ENCODE data around the gene HMGN3. TPM values are rescaled to one million over a fixed set of nuclear protein-coding genes. Genes with fewer than 3 reads are reported as not detected.
A peak's percentile ranks its signal among the peaks of the same experiment; 100 is the strongest.

Gene HMGN3
- total RNA-seq (ENCODE audit: unreplicated experiment) = 98.2 TPM
- long read RNA-seq, transcript HMGN3-202 (6 exons, 872 nt) = major isoform, 43 of 109 reads
- long read RNA-seq, transcript HMGN3-201 (6 exons, 831 nt) = minor isoform, 42 of 109 reads
- long read RNA-seq, partial matches to known transcripts = 17 of 109 reads
- long read RNA-seq, other reads (novel, unspliced or antisense) = 7 of 109 reads

DNA sequence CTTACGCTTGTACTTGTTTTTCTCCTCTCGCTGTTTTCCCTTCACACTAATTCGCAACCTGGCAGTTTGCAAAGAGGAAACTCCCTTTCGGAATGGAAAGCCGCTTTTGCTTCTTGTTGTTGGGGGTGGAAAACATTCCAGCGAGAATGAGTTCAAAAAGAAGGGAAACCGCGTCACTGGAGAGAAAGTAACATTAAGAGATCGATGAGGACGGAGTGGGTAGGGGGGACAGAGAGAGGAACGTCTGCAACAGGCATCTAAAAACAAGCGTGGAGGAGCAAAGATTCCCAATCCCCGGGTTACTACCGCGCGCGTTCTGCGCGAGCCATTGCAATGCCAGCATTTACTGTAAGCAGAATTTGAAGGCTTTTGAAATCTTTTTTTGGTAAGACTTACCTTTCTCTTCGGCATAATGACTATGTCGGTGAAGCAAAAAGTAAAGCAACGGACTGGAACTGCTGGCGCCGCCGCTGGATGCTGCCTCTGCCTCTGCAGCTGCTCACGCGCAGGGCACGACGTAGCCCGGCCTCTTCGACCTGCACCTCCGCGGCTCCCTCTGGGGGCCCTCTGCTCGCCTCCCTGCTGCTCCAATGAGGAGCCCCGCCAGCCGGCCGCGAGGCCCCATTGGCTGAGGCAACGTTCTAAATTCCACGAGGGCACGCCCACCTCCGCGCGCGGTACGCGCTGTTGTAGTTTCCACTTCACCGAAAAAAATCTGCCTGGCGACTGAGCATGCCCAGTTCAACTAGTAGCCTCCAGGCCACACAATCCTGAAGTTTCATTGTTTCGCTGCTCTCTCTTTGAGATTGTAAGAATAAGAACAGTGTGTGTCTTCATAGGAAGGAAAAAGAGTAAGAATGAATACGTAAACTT is at the start of gene HMGN3:
TSS of gene HMGN3 (minus strand) at position 533 of the 873 bp plus-strand sequence.
- Mint-ChIP-seq H3K4me3 (ENCODE audit: unreplicated experiment) (peak within 1 kb of the TSS; percentile 95), H3K4me1 (ENCODE audit: unreplicated experiment) (peaks cover 15% of the 10 kb centered on the region), H3K36me3 (ENCODE audit: low read depth, unreplicated experiment) (no peaks in the 10 kb centered on the region), H3K9me3 (ENCODE audit: unreplicated experiment) (no peaks in the 10 kb centered on the region), H3K27me3 (ENCODE audit: unreplicated experiment) (peaks cover 3% of the 10 kb centered on the region), H3K27ac (ENCODE audit: unreplicated experiment) (peak within 1 kb of the TSS; percentile 94)
- DNase-seq (ENCODE audit: low spot score) = peak; percentile 94
- TF ChIP-seq, protein P1, sequence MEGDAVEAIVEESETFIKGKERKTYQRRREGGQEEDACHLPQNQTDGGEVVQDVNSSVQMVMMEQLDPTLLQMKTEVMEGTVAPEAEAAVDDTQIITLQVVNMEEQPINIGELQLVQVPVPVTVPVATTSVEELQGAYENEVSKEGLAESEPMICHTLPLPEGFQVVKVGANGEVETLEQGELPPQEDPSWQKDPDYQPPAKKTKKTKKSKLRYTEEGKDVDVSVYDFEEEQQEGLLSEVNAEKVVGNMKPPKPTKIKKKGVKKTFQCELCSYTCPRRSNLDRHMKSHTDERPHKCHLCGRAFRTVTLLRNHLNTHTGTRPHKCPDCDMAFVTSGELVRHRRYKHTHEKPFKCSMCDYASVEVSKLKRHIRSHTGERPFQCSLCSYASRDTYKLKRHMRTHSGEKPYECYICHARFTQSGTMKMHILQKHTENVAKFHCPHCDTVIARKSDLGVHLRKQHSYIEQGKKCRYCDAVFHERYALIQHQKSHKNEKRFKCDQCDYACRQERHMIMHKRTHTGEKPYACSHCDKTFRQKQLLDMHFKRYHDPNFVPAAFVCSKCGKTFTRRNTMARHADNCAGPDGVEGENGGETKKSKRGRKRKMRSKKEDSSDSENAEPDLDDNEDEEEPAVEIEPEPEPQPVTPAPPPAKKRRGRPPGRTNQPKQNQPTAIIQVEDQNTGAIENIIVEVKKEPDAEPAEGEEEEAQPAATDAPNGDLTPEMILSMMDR (IDR thresholded peaks at IDR 0.05; ENCODE audit: unreplicated experiment) = no peak

DNA sequence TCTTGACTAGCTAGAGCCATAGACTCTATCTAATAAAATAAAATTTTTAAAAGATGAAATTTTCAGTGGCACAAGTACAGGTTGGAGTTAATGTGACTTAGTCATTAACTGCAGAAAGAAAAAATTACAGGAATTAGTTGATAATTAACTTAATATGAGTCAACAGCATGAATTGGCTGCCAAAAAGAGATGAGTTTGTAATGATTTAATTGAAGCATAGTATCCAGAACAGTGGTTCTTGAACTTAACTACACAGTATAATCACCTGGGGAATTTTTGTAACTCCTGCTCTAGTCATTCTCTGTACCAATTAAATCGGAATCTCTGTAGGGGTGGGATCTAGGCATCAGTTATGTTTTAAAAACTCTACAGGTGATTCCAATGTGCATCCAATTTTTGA is 46.3 kb upstream of the HMGN3 start:
- H3K36me3 Mint-ChIP-seq (ENCODE audit: low read depth, unreplicated experiment) = peaks cover 4% of the 10 kb centered on the region
- no peaks in the 10 kb centered on the region for H3K27me3 Mint-ChIP-seq (ENCODE audit: unreplicated experiment)
- peaks cover 8% of the 10 kb centered on the region for H3K4me1 Mint-ChIP-seq (ENCODE audit: unreplicated experiment)
- H3K4me3 Mint-ChIP-seq (ENCODE audit: unreplicated experiment) = no peak overlapping the region
- no peaks in the 10 kb centered on the region for H3K9me3 Mint-ChIP-seq (ENCODE audit: unreplicated experiment)
- H3K27ac Mint-ChIP-seq (ENCODE audit: unreplicated experiment) = no peak overlapping the region
- TF ChIP-seq, protein P1 (IDR thresholded peaks at IDR 0.05; ENCODE audit: unreplicated experiment) = no peak
- DNase-seq (ENCODE audit: low spot score) = no peak

DNA sequence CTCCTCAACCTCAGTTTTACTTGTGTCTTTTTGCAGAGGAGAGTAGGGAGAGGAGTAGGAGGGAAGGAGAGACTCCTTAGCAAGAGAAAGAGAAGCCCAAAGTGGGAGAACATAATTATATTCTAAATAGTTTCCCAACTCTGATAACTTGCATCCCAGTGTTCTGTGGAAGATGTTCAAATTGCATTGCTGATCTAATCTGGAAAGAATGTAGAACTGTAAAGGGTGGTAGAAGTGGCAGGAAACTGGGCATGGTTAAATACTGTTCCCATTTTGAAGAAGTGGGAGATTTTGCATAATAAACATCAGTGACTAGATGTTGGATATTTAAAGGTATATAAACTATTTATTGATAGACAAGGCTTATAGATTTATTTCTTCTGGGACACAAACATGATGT is 42.6 kb upstream of the HMGN3 start:
- no peak for DNase-seq (ENCODE audit: low spot score)
- Mint-ChIP-seq H3K9me3 (ENCODE audit: unreplicated experiment) (no peaks in the 10 kb centered on the region), H3K4me1 (ENCODE audit: unreplicated experiment) (peaks cover 7% of the 10 kb centered on the region), H3K27ac (ENCODE audit: unreplicated experiment) (peak overlapping the region; percentile 6), H3K36me3 (ENCODE audit: low read depth, unreplicated experiment) (peaks cover 4% of the 10 kb centered on the region), H3K27me3 (ENCODE audit: unreplicated experiment) (no peaks in the 10 kb centered on the region), H3K4me3 (ENCODE audit: unreplicated experiment) (no peak overlapping the region)
- TF ChIP-seq, protein P1 (IDR thresholded peaks at IDR 0.05; ENCODE audit: unreplicated experiment) = no peak

DNA sequence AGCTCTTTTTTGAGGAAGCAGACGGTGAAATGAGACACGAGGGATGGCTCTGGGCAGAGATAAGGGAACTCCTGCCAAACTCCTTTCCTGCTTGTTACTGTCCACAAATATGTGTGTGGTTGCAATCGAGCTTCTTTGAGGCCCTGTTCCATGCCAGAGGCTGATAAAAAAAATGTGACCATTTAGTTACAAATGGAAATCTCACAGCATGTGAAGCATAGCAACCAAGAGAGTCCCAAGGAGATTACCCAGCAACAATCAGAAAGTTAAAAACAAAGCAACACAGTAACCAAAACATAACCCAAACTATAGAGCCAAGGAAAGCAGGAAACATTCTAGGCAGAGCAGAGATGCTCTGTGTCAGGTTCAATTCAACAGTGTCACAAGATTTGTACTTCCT is 35.4 kb upstream of the HMGN3 start:
- peak; percentile 7 for DNase-seq (ENCODE audit: low spot score)
- no peaks in the 10 kb centered on the region for H3K9me3 Mint-ChIP-seq (ENCODE audit: unreplicated experiment)
- H3K27ac Mint-ChIP-seq (ENCODE audit: unreplicated experiment) = peak overlapping the region; percentile 90
- TF ChIP-seq, protein P1 (IDR thresholded peaks at IDR 0.05; ENCODE audit: unreplicated experiment) = no peak
- H3K27me3 Mint-ChIP-seq (ENCODE audit: unreplicated experiment) = peaks cover 2% of the 10 kb centered on the region
- H3K4me3 Mint-ChIP-seq (ENCODE audit: unreplicated experiment) = no peak overlapping the region
- H3K4me1 Mint-ChIP-seq (ENCODE audit: unreplicated experiment) = peaks cover 12% of the 10 kb centered on the region
- H3K36me3 Mint-ChIP-seq (ENCODE audit: low read depth, unreplicated experiment) = no peaks in the 10 kb centered on the region

DNA sequence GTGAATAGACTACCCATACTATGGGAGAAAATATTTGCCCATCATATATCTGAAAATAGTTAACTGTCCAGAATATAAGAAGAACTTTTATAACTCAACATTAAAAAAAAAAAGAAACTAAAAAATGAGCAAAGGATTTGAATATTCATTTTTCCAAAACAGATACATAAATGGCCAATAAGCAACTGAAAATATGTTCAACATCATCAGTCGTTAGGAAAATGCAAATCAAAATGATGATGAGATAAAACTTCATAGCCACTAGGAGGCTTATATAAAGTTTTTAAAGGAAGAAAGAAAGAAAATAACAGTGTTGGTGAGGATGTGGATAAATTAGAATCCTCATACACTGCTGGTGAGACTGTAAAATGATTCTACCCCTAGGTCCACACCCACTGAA is 32.6 kb upstream of the HMGN3 start:
- H3K27me3 Mint-ChIP-seq (ENCODE audit: unreplicated experiment) = peaks cover 2% of the 10 kb centered on the region
- H3K27ac Mint-ChIP-seq (ENCODE audit: unreplicated experiment) = no peak overlapping the region

More for the DNA sequence above, 32.6 kb upstream of the HMGN3 start:
- TF ChIP-seq, protein P1 (IDR thresholded peaks at IDR 0.05; ENCODE audit: unreplicated experiment) = no peak
- H3K4me1 Mint-ChIP-seq (ENCODE audit: unreplicated experiment) = peaks cover 12% of the 10 kb centered on the region
- H3K4me3 Mint-ChIP-seq (ENCODE audit: unreplicated experiment) = no peak overlapping the region
- DNase-seq (ENCODE audit: low spot score) = no peak
- no peaks in the 10 kb centered on the region for H3K36me3 Mint-ChIP-seq (ENCODE audit: low read depth, unreplicated experiment)
- no peaks in the 10 kb centered on the region for H3K9me3 Mint-ChIP-seq (ENCODE audit: unreplicated experiment)
